HEK293 (cell line): Measurements from ENCODE around the gene MT1A.

Source experiments
- ZNF423 ChIP-seq: fragments of 450-650 bp; formaldehyde crosslinking; IDR thresholded peaks from 2 replicates; pipeline ENCODE4 v1.5.1; 2016; ENCODE audit warnings: missing biosample characterization, missing genetic modification characterization
- ZNF777 ChIP-seq: fragments of 450-650 bp; formaldehyde crosslinking; IDR thresholded peaks from 2 replicates; pipeline ENCODE4 v1.5.1; 2017; ENCODE audit warnings: missing biosample characterization, missing genetic modification characterization, borderline replicate concordance
- TF ChIP-seq, protein P1 (sequence below): fragments of 450-650 bp; formaldehyde crosslinking; IDR thresholded peaks from 2 replicates; pipeline ENCODE4 v1.5.1; 2016; ENCODE audit warnings: missing biosample characterization, missing genetic modification characterization
- TF ChIP-seq, protein P2 (sequence below): fragments of 450-650 bp; formaldehyde crosslinking; conservative IDR thresholded peaks from 2 replicates; pipeline ENCODE4 v1.5.1; 2016; ENCODE audit warnings: low read depth, missing biosample characterization, missing genetic modification characterization
- TF ChIP-seq, protein P3 (sequence below): fragments of 450-650 bp; formaldehyde crosslinking; IDR thresholded peaks from 2 replicates; pipeline ENCODE4 v1.5.1; 2017; ENCODE audit warnings: missing biosample characterization, mild to moderate bottlenecking, missing genetic modification characterization, moderate library complexity

DNA sequence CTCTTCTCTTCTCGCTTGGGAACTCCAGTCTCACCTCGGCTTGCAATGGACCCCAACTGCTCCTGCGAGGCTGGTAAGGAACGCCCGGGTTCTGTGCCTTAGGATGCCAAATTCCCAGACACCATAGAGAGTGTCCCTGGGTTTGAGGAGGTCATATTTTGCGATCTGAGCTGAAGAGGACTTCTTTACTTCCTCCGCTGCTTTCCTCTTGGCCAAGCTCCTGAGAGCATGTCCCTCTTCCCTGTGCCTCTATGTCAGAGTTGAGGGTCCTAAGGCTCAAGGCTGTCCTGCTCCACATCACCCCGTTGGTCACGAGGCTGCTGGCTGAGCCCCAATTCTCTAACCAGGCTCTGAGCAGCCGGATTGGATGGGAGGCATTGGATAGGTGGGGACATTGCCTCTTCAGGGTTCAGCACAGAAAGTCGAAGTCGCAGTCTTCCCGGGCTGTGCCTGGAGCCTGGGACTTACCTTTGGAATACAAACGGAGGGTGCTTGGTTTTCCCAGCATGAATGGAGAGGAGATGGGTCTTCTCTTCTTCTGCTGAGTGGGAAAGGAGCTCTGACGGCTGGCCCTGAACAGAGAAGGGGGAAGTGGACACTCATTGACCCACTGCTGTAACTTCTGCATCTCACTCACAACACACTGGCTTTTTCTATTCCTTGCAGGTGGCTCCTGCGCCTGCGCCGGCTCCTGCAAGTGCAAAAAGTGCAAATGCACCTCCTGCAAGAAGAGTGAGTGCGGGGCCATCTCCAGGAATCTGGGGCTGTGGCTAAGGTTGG is 31.6 kb downstream of the MT1A start:
- TF ChIP-seq, protein P1, sequence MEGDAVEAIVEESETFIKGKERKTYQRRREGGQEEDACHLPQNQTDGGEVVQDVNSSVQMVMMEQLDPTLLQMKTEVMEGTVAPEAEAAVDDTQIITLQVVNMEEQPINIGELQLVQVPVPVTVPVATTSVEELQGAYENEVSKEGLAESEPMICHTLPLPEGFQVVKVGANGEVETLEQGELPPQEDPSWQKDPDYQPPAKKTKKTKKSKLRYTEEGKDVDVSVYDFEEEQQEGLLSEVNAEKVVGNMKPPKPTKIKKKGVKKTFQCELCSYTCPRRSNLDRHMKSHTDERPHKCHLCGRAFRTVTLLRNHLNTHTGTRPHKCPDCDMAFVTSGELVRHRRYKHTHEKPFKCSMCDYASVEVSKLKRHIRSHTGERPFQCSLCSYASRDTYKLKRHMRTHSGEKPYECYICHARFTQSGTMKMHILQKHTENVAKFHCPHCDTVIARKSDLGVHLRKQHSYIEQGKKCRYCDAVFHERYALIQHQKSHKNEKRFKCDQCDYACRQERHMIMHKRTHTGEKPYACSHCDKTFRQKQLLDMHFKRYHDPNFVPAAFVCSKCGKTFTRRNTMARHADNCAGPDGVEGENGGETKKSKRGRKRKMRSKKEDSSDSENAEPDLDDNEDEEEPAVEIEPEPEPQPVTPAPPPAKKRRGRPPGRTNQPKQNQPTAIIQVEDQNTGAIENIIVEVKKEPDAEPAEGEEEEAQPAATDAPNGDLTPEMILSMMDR: no peak
- TF ChIP-seq ZNF777 (tag by site-specific recombination): no peak
- no peak for TF ChIP-seq ZNF423
- TF ChIP-seq, protein P2, sequence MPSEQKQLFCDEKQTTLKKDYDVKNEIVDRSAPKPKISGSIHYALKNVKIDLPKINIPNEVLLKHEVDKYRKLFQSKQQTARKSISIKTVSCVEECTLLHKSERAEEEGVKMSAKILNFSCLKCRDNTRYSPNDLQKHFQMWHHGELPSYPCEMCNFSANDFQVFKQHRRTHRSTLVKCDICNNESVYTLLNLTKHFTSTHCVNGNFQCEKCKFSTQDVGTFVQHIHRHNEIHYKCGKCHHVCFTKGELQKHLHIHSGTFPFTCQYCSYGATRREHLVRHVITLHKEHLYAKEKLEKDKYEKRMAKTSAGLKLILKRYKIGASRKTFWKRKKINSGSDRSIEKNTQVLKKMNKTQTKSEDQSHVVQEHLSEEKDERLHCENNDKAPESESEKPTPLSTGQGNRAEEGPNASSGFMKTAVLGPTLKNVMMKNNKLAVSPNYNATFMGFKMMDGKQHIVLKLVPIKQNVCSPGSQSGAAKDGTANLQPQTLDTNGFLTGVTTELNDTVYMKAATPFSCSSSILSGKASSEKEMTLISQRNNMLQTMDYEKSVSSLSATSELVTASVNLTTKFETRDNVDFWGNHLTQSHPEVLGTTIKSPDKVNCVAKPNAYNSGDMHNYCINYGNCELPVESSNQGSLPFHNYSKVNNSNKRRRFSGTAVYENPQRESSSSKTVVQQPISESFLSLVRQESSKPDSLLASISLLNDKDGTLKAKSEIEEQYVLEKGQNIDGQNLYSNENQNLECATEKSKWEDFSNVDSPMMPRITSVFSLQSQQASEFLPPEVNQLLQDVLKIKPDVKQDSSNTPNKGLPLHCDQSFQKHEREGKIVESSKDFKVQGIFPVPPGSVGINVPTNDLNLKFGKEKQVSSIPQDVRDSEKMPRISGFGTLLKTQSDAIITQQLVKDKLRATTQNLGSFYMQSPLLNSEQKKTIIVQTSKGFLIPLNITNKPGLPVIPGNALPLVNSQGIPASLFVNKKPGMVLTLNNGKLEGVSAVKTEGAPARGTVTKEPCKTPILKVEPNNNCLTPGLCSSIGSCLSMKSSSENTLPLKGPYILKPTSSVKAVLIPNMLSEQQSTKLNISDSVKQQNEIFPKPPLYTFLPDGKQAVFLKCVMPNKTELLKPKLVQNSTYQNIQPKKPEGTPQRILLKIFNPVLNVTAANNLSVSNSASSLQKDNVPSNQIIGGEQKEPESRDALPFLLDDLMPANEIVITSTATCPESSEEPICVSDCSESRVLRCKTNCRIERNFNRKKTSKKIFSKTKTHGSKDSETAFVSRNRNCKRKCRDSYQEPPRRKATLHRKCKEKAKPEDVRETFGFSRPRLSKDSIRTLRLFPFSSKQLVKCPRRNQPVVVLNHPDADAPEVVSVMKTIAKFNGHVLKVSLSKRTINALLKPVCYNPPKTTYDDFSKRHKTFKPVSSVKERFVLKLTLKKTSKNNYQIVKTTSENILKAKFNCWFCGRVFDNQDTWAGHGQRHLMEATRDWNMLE (tag by site-specific recombination): no peak
- TF ChIP-seq, protein P3, sequence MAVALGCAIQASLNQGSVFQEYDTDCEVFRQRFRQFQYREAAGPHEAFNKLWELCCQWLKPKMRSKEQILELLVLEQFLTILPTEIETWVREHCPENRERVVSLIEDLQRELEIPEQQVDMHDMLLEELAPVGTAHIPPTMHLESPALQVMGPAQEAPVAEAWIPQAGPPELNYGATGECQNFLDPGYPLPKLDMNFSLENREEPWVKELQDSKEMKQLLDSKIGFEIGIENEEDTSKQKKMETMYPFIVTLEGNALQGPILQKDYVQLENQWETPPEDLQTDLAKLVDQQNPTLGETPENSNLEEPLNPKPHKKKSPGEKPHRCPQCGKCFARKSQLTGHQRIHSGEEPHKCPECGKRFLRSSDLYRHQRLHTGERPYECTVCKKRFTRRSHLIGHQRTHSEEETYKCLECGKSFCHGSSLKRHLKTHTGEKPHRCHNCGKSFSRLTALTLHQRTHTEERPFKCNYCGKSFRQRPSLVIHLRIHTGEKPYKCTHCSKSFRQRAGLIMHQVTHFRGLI (tag by site-specific recombination): no peak
